ENCODE measurements around the gene LRRC23.
"Not testable (repeated sequence)": the region's sequence is repeated elsewhere in the genome, so short reads cannot be mapped to it uniquely, and the experiment has no call there.

LRRC23 gene

DNA sequence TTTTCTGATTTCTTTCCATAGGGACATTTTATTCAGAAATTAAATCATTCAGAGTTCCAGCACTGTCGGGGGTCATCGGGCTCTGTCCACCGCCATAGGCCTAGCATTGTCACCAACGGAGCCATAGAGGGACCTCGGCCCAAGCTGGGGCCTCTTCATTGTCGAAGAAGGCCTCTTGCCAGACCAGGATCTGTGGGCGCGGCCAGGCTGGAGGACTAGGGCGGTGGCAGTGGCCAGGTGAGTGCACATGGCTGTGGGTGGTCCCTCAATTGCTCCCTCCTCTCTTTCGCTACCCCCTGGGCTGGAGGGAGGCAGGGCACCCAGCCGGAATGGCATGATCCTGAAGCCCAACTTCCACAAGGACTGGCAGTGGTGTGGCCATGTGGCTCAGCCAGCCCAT, 20.9 kb upstream of the LRRC23 start:
- no peak overlapping the region for H3K4me3 ChIP-seq (ENCODE audit: low read length)
- H3K4me1 ChIP-seq (ENCODE audit: control insufficient read depth, insufficient read depth, low read length) = no peaks in the 10 kb centered on the region
- H3K9ac ChIP-seq (ENCODE audit: low read length) = no peak overlapping the region
- H3K36me3 ChIP-seq (ENCODE audit: control insufficient read depth, insufficient read depth, low read length) = peaks cover 3% of the 10 kb centered on the region
- H3K27ac ChIP-seq (ENCODE audit: low read depth, low read length) = no peak overlapping the region
- no peaks in the 10 kb centered on the region for H3K27me3 ChIP-seq (ENCODE audit: control insufficient read depth, insufficient read depth, low read length)

- Histone ChIP-seq H3K27me3 (ENCODE audit: control insufficient read depth, insufficient read depth, low read length) (no peaks in the 10 kb centered on the region), H3K9ac (ENCODE audit: low read length) (no peak overlapping the region), H3K4me3 (ENCODE audit: low read length) (no peak overlapping the region), H3K27ac (ENCODE audit: low read depth, low read length) (no peak overlapping the region), H3K36me3 (ENCODE audit: control insufficient read depth, insufficient read depth, low read length) (peaks cover 3% of the 10 kb centered on the region), H3K4me1 (ENCODE audit: control insufficient read depth, insufficient read depth, low read length) (no peaks in the 10 kb centered on the region)
Measured at GRCh38 chr12:6884539-6884938, 20.1 kb upstream of the LRRC23 start.

GRCh38 chr12:6886206-6886999, 18.2 kb upstream of the LRRC23 start:
- not testable (repeated sequence) for H3K9ac ChIP-seq (ENCODE audit: low read length); H3K27me3 ChIP-seq (ENCODE audit: control insufficient read depth, insufficient read depth, low read length); H3K4me1 ChIP-seq (ENCODE audit: control insufficient read depth, insufficient read depth, low read length); H3K4me3 ChIP-seq (ENCODE audit: low read length); H3K36me3 ChIP-seq (ENCODE audit: control insufficient read depth, insufficient read depth, low read length); H3K27ac ChIP-seq (ENCODE audit: low read depth, low read length)

DNA sequence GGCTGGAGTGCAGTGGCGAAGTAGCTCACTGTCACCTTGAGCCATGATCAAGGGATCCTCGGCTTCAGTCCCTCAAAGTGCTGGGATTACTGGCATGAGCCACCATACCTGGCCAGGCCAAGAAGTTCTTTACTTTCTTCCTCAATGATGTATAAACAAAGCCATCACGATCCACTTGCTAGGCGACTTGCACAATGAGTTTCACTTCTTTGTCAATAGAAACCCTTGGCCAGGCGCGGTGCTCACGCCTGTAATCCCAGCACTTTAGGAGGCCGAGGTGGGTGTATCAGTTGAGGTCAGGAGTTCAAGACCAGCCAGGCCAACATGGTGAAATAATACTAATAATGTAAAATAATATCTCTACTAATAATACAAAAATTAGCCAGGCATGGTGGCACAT, 17.2 kb upstream of the LRRC23 start:
- Histone ChIP-seq H3K4me1 (ENCODE audit: control insufficient read depth, insufficient read depth, low read length) (no peaks in the 10 kb centered on the region), H3K27me3 (ENCODE audit: control insufficient read depth, insufficient read depth, low read length) (no peaks in the 10 kb centered on the region), H3K9ac (ENCODE audit: low read length) (no peak overlapping the region), H3K27ac (ENCODE audit: low read depth, low read length) (no peak overlapping the region), H3K4me3 (ENCODE audit: low read length) (no peak overlapping the region), H3K36me3 (ENCODE audit: control insufficient read depth, insufficient read depth, low read length) (peaks cover 3% of the 10 kb centered on the region)

DNA sequence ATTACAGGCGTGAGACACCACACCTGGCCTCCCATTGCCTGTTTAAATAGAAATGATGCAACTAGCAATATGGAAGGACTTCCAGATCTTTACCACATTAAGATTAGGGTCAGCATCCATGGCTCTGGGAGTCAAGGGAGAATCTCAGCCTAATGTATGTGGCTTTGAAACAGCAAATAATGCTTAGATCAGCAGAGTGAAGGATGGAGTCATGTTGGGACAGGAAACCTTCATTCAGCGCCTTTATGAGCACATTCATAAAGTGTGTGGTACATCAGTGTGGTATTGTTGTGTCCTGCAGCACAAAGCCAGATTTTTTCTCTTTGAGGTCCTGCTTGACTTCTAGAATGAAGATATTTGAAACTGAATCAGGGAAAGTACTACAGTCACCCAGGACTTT, 16.3 kb upstream of the LRRC23 start:
- H3K4me3 ChIP-seq (ENCODE audit: low read length) = no peak overlapping the region
- no peaks in the 10 kb centered on the region for H3K4me1 ChIP-seq (ENCODE audit: control insufficient read depth, insufficient read depth, low read length)
- no peak overlapping the region for H3K9ac ChIP-seq (ENCODE audit: low read length)
- H3K27me3 ChIP-seq (ENCODE audit: control insufficient read depth, insufficient read depth, low read length) = no peaks in the 10 kb centered on the region
- no peak overlapping the region for H3K27ac ChIP-seq (ENCODE audit: low read depth, low read length)
- H3K36me3 ChIP-seq (ENCODE audit: control insufficient read depth, insufficient read depth, low read length) = peaks cover 3% of the 10 kb centered on the region

GRCh38 chr12:6888794-6889193, 15.8 kb upstream of the LRRC23 start:
- H3K36me3 ChIP-seq (ENCODE audit: control insufficient read depth, insufficient read depth, low read length); H3K4me1 ChIP-seq (ENCODE audit: control insufficient read depth, insufficient read depth, low read length); H3K27me3 ChIP-seq (ENCODE audit: control insufficient read depth, insufficient read depth, low read length); H3K4me3 ChIP-seq (ENCODE audit: low read length); H3K27ac ChIP-seq (ENCODE audit: low read depth, low read length); H3K9ac ChIP-seq (ENCODE audit: low read length): not testable (repeated sequence)

DNA sequence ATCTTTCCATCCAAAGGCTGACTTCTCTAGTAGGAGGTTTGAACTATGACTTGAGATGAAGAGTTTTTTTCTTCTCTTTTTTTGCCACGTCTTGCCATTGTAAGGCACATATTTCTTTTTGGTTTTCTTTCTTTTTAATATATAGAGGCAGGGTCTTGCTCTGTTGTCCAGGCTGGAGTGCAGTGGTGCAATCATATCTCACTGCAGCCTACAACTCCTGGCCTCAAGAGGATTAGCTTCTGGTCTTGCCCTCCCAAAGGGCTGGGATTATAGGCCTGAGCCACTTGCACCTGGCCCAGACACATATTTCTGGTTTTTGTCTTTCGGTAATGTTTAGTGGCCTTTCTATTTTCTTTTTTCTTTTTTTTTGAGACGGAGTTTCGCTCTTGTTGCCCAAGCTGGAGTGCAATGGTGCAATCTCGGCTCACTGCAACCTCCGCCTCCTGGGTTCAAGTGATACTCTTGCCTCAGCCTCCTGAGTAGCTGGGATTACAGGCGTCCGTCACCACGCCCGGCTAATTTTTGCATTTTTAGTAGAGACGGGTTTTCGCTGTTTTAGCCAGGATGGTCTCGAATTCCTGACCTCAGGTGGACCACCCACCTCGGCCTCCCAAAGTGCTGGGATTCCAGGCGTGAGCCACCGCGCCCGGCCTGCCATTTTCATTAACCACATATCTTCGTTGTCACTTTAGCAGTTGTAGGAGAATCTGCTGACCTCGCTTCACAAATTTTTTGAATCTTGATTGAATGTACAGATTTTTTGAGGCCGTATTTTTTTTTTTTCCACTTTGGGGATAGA, 14.6 kb upstream of the LRRC23 start:
- not testable (repeated sequence) for H3K36me3 ChIP-seq (ENCODE audit: control insufficient read depth, insufficient read depth, low read length); H3K27me3 ChIP-seq (ENCODE audit: control insufficient read depth, insufficient read depth, low read length); H3K4me3 ChIP-seq (ENCODE audit: low read length); H3K4me1 ChIP-seq (ENCODE audit: control insufficient read depth, insufficient read depth, low read length); H3K9ac ChIP-seq (ENCODE audit: low read length)
- H3K27ac ChIP-seq (ENCODE audit: low read depth, low read length) = peak overlapping the region; percentile 84

DNA sequence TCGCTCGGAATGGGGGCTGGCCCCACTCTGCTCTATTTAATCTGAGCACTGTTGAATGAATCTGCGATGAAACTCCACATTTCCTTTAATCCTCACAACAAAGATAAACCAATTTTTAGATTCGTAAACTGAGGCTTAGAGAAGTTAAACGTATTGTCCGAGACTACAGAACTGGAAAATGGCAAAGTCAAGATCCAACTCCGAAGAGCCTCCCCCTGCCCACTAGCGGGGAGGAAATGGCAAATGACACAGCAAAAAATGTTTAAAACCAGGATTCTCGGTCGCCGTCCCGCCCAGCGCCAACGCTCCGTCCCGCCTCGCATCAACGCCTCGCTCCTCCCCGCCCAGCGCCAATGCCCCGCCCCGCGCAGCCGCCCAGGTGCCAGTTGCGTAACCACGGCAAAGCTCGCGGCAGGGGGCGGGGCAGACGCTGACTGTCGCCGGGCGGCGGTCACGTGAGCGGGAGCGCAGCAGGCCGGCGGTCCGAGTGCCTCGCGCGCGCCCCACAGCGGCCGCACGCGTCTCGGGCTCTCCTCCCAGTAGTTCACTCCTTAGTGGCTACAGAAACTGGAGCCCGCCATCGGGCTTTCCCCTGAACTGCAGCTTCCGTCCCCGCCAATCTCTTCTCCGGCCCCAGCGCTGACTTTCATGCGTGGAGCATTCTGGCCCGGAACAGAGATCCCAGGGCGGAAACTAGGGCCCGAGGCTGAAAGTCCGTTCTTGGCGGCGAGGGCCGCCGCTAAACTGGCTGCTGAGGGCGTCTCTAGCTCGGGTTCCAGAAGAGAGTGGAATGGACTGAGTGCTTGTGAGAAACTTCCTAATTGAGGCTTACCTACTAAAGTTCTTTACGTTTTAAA, 13.6 kb upstream of the LRRC23 start:
- Histone ChIP-seq H3K27me3 (ENCODE audit: control insufficient read depth, insufficient read depth, low read length) (no peaks in the 10 kb centered on the region), H3K4me3 (ENCODE audit: low read length) (peak overlapping the region; percentile 72), H3K27ac (ENCODE audit: low read depth, low read length) (peak overlapping the region; percentile 84), H3K36me3 (ENCODE audit: control insufficient read depth, insufficient read depth, low read length) (no peaks in the 10 kb centered on the region), H3K4me1 (ENCODE audit: control insufficient read depth, insufficient read depth, low read length) (no peaks in the 10 kb centered on the region), H3K9ac (ENCODE audit: low read length) (peak overlapping the region; percentile 78)

- Histone ChIP-seq H3K9ac (ENCODE audit: low read length) (peak overlapping the region; percentile 10), H3K36me3 (ENCODE audit: control insufficient read depth, insufficient read depth, low read length) (no peaks in the 10 kb centered on the region), H3K4me1 (ENCODE audit: control insufficient read depth, insufficient read depth, low read length) (no peaks in the 10 kb centered on the region), H3K4me3 (ENCODE audit: low read length) (peak overlapping the region; percentile 56), H3K27ac (ENCODE audit: low read depth, low read length) (peak overlapping the region; percentile 69), H3K27me3 (ENCODE audit: control insufficient read depth, insufficient read depth, low read length) (no peaks in the 10 kb centered on the region)
Measured at GRCh38 chr12:6891646-6892001, 13.0 kb upstream of the LRRC23 start.

DNA sequence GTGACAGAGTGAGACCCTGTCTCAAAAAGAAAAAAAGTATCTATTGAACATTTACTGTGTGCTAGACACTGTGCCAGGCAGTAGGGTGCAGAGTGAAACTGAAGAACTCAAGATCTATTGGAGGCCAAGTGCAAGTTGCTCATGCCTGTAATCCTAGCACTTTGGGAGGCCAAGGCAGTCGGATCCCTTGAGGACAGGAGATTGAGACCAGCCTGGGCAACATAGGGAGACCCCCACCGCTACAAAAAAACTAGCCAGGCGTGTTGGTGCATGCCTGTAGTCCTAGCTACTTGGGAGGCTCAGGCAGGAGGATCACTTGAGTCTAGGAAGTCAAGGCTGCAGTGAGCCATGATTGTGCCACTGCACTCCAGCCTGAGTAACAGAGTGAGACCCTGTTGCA, 11.9 kb upstream of the LRRC23 start:
- H3K9ac ChIP-seq (ENCODE audit: low read length); H3K4me3 ChIP-seq (ENCODE audit: low read length); H3K4me1 ChIP-seq (ENCODE audit: control insufficient read depth, insufficient read depth, low read length); H3K27me3 ChIP-seq (ENCODE audit: control insufficient read depth, insufficient read depth, low read length); H3K27ac ChIP-seq (ENCODE audit: low read depth, low read length); H3K36me3 ChIP-seq (ENCODE audit: control insufficient read depth, insufficient read depth, low read length): not testable (repeated sequence)

- Histone ChIP-seq H3K36me3 (ENCODE audit: control insufficient read depth, insufficient read depth, low read length) (no peaks in the 10 kb centered on the region), H3K27me3 (ENCODE audit: control insufficient read depth, insufficient read depth, low read length) (no peaks in the 10 kb centered on the region), H3K9ac (ENCODE audit: low read length) (no peak overlapping the region), H3K27ac (ENCODE audit: low read depth, low read length) (no peak overlapping the region), H3K4me1 (ENCODE audit: control insufficient read depth, insufficient read depth, low read length) (no peaks in the 10 kb centered on the region), H3K4me3 (ENCODE audit: low read length) (no peak overlapping the region)
Measured at GRCh38 chr12:6894321-6894720, 10.3 kb upstream of the LRRC23 start.

DNA sequence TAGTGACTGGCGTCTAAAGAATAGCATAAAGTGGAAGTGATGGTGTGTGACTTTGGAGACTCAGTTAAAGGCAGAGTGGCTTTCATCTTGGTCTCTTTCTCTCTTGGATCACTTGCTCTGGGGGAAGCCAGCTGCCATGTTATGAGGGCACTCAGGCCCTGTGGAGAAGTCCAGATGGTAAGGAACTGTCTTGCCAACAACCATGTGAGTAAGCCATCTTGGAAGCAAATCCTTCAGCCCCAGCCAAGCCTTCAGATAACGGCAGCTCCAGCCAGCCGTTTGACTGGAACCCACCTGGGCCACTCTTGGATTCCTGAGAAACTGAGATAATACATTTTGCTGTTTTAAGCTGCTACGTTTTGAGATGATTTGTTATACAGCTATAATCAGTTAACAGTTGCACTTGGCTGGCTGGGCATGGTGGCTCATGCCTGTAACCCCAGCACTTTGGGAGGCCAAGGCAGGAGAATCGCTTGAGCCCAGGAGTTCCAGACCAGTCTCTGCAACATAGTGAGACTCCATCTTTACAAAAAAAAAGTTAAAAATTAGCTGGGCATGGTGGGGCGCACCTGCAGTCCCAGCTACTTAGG, 7.7 kb upstream of the LRRC23 start:
- Histone ChIP-seq H3K4me3 (ENCODE audit: low read length) (no peak overlapping the region), H3K36me3 (ENCODE audit: control insufficient read depth, insufficient read depth, low read length) (no peaks in the 10 kb centered on the region), H3K4me1 (ENCODE audit: control insufficient read depth, insufficient read depth, low read length) (no peaks in the 10 kb centered on the region), H3K27me3 (ENCODE audit: control insufficient read depth, insufficient read depth, low read length) (no peaks in the 10 kb centered on the region), H3K27ac (ENCODE audit: low read depth, low read length) (no peak overlapping the region), H3K9ac (ENCODE audit: low read length) (no peak overlapping the region)

All from rectal smooth muscle tissue (tissue), 1 donor.